Measurements from ENCODE around the gene NAA20.

NAA20 gene

DNA sequence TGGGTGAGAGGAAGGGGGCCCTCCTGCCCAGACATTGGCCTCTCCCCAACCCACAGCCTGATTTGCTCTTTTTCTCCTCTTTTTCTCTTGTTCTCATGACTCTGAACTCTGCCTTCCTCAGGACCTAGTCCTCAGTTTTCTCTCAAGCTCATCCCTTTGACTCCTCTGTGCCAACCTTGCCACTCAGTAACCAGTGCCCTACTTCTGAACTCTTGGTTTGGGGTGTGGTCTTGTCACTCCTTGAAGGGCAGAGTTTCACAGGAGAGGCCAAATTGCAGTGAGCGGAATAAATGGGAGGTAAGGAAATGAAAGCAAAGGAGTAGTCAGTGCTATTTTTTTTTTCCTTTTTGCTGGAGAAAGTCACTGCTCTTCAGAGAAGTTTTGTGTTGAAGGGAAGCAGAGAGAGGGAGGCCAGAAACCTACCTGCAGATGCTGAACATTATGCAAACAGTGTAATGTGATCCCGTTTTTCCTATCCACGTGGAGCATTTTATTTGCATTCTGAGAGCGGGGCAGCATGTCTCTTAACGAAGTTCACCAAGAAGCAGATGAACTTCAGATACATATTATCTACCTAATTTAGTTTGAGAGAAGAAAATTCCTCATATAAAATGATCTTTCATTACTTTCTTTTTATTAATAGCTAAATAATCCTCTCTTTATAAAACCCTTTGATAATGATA, 62.1 kb downstream of the NAA20 start:
- DNase-seq = no peak

All from activated gamma-delta T cell (primary cell).